Esophagus squamous epithelium (tissue), 4 donors: ENCODE measurements around the gene KCNQ1.

Experiments used
- POLR2A ChIP-seq, 4 donors: fragments of 450-650 bp; IDR thresholded peaks; one replicate each; pipeline ENCODE4 v1.6.1; 2017; ENCODE audit warnings: antibody characterized with exemption in 4 of 4, mild to moderate bottlenecking in 4 of 4, moderate library complexity in 3 of 4
- TF ChIP-seq, protein P1 (sequence below), 6 experiments: fragments of 450-650 bp in 4 of 6; fragments of 200-600 bp in 2 of 6; sonication (generic) in 2 of 6; IDR thresholded peaks; one replicate each; pipeline ENCODE4 v1.5.1; 2016 to 2019; ENCODE audit warnings: antibody characterized with exemption in 6 of 6, mild to moderate bottlenecking in 4 of 6, moderate library complexity in 4 of 6

DNA sequence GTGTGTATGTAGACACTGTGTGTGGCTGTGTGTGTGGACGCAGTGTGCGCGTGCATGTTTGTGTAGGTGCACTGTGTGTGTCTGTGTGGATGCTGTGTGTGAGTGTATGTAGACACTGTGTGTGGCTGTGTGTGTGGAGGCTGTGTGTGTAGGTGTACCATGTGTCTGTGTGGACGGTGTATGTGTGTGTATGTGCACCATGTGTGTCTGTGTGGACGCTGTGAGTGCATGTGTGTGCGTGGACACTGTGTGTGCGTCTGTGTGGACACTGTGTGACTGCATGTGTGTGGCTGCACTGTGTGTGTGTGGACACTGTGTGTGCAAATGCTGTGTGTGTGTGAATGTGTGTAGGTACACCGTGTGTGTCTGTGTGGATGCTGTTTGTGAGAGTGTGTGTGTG, 10.8 kb upstream of the KCNQ1 start:
- TF ChIP-seq POLR2A (IDR thresholded peaks at IDR 0.05): no peak
- TF ChIP-seq, protein P1, sequence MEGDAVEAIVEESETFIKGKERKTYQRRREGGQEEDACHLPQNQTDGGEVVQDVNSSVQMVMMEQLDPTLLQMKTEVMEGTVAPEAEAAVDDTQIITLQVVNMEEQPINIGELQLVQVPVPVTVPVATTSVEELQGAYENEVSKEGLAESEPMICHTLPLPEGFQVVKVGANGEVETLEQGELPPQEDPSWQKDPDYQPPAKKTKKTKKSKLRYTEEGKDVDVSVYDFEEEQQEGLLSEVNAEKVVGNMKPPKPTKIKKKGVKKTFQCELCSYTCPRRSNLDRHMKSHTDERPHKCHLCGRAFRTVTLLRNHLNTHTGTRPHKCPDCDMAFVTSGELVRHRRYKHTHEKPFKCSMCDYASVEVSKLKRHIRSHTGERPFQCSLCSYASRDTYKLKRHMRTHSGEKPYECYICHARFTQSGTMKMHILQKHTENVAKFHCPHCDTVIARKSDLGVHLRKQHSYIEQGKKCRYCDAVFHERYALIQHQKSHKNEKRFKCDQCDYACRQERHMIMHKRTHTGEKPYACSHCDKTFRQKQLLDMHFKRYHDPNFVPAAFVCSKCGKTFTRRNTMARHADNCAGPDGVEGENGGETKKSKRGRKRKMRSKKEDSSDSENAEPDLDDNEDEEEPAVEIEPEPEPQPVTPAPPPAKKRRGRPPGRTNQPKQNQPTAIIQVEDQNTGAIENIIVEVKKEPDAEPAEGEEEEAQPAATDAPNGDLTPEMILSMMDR (IDR thresholded peaks at IDR 0.05): no peak
